ENCODE measurements around the gene SPATS2. TPM values are rescaled to one million over a fixed set of nuclear protein-coding genes. Genes with fewer than 3 reads are reported as not detected.
A peak's percentile ranks its signal among the peaks of the same experiment; 100 is the strongest.

Gene SPATS2
- total and polyA plus RNA-seq, 2 experiments from 2014 or later: 31.0 to 43.1 TPM

GRCh38 chr12:49545815-49546214, 178.6 kb downstream of the SPATS2 start:
- Histone ChIP-seq H3K4me3 (no peak overlapping the region), H3K27me3 (peaks cover 99% of the 10 kb centered on the region), H3K9me3 (ENCODE audit: low read depth) (no peaks in the 10 kb centered on the region), H3K27ac (no peak overlapping the region), H3K36me3 (no peaks in the 10 kb centered on the region), H3K4me1 (ENCODE audit: low read depth) (no peaks in the 10 kb centered on the region)
- TF ChIP-seq CTCF (IDR thresholded peaks at IDR 0.05; ENCODE audit: low read depth, low read length): no peak
- no peak for DNase-seq (ENCODE audit: low read depth in 1 of 2, low spot score in 1 of 2)

- no peak overlapping the region for H3K4me3 ChIP-seq
- no peak for DNase-seq (ENCODE audit: low read depth in 1 of 2, low spot score in 1 of 2)
- TF ChIP-seq CTCF (IDR thresholded peaks at IDR 0.05; ENCODE audit: low read depth, low read length): no peak
- no peaks in the 10 kb centered on the region for H3K9me3 ChIP-seq (ENCODE audit: low read depth)
- H3K4me1 ChIP-seq (ENCODE audit: low read depth): no peaks in the 10 kb centered on the region
- H3K27ac ChIP-seq: no peak overlapping the region
- peaks cover 97% of the 10 kb centered on the region for H3K27me3 ChIP-seq
- H3K36me3 ChIP-seq: no peaks in the 10 kb centered on the region
Observed at GRCh38 chr12:49546481-49546880, 179.2 kb downstream of the SPATS2 start.

- no peak for TF ChIP-seq CTCF (IDR thresholded peaks at IDR 0.05; ENCODE audit: low read depth, low read length)
- no peak for DNase-seq (ENCODE audit: low read depth in 1 of 2, low spot score in 1 of 2)
- Histone ChIP-seq H3K9me3 (ENCODE audit: low read depth) (no peaks in the 10 kb centered on the region), H3K4me3 (no peak overlapping the region), H3K4me1 (ENCODE audit: low read depth) (no peaks in the 10 kb centered on the region), H3K27me3 (peaks cover 97% of the 10 kb centered on the region), H3K36me3 (no peaks in the 10 kb centered on the region), H3K27ac (no peak overlapping the region)
Observed at GRCh38 chr12:49547090-49547690, 179.9 kb downstream of the SPATS2 start.

- DNase-seq (ENCODE audit: low read depth in 1 of 2, low spot score in 1 of 2): no peak
- no peak for TF ChIP-seq CTCF (IDR thresholded peaks at IDR 0.05; ENCODE audit: low read depth, low read length)
- H3K9me3 ChIP-seq (ENCODE audit: low read depth): no peaks in the 10 kb centered on the region
- H3K4me3 ChIP-seq: no peak overlapping the region
- H3K36me3 ChIP-seq: no peaks in the 10 kb centered on the region
- H3K27ac ChIP-seq: no peak overlapping the region
- H3K27me3 ChIP-seq: peaks cover 90% of the 10 kb centered on the region
- H3K4me1 ChIP-seq (ENCODE audit: low read depth): no peaks in the 10 kb centered on the region
Observed at GRCh38 chr12:49548481-49548821, 181.2 kb downstream of the SPATS2 start.

GRCh38 chr12:49548822-49549648, 181.8 kb downstream of the SPATS2 start:
- H3K4me3 ChIP-seq: no peak overlapping the region
- H3K27me3 ChIP-seq: peaks cover 84% of the 10 kb centered on the region
- no peak overlapping the region for H3K27ac ChIP-seq
- no peaks in the 10 kb centered on the region for H3K9me3 ChIP-seq (ENCODE audit: low read depth)
- no peaks in the 10 kb centered on the region for H3K4me1 ChIP-seq (ENCODE audit: low read depth)
- peak; percentile 39 to 53 for DNase-seq (ENCODE audit: low read depth in 1 of 2, low spot score in 1 of 2)
- TF ChIP-seq CTCF (IDR thresholded peaks at IDR 0.05; ENCODE audit: low read depth, low read length): peak; percentile 54
- H3K36me3 ChIP-seq: no peaks in the 10 kb centered on the region
